MM.1S (cell line): ENCODE data around the gene CXCR5.

Source experiments
- DNase-seq: peaks from one replicate; pipeline ENCODE4 v3.0.0-alpha.2; 2015
- H2AFZ ChIP-seq: fragments of 300-600 bp; sonication (generic); 2 replicates; pipeline ENCODE4 v1.6.0; 2016; ENCODE audit warnings: antibody characterized with exemption, low read length
- H3F3A ChIP-seq: fragments of 300-600 bp; sonication (generic); 2 replicates; pipeline ENCODE4 v1.6.1; 2016; ENCODE audit warnings: mild to moderate bottlenecking, antibody characterized with exemption, low read length, moderate library complexity, mixed read lengths; ENCODE audit not compliant: insufficient read depth
- H3K27ac ChIP-seq: fragments of 300-600 bp; sonication (generic); 2 replicates; pipeline ENCODE4 v1.5.1; 2016; ENCODE audit warnings: mild to moderate bottlenecking, low read length
- H3K27me3 ChIP-seq: fragments of 300-600 bp; sonication (generic); replicated peaks from 2 replicates; pipeline ENCODE4 v1.6.0; 2016; ENCODE audit warnings: low read length; ENCODE audit not compliant: insufficient read depth
- H3K36me3 ChIP-seq: fragments of 300-600 bp; sonication (generic); replicated peaks from 2 replicates; pipeline ENCODE4 v1.6.1; 2016; ENCODE audit warnings: mild to moderate bottlenecking, low read length, mixed read lengths; ENCODE audit not compliant: insufficient read depth
- H3K4me1 ChIP-seq: fragments of 300-600 bp; sonication (generic); 2 replicates; pipeline ENCODE4 v1.6.1; 2016; ENCODE audit warnings: low read length, mixed read lengths
- H3K4me2 ChIP-seq: fragments of 300-600 bp; sonication (generic); 2 replicates; pipeline ENCODE4 v1.6.0; 2016; ENCODE audit warnings: low read depth, low read length
- H3K4me3 ChIP-seq: fragments of 300-600 bp; sonication (generic); 2 replicates; pipeline ENCODE4 v1.5.1; 2016; ENCODE audit warnings: low read length, mixed read lengths
- H3K79me2 ChIP-seq: fragments of 300-600 bp; sonication (generic); 2 replicates; pipeline ENCODE4 v1.6.1; 2016; ENCODE audit warnings: mixed run types, low read length, mixed read lengths
- H3K9ac ChIP-seq: fragments of 300-600 bp; sonication (generic); 2 replicates; pipeline ENCODE4 v1.6.1; 2016; ENCODE audit warnings: low read length, mixed read lengths
- H3K9me2 ChIP-seq: fragments of 300-600 bp; sonication (generic); replicated peaks from 2 replicates; pipeline ENCODE4 v1.6.1; 2016; ENCODE audit warnings: mild to moderate bottlenecking, low read length, mixed read lengths; ENCODE audit not compliant: insufficient read depth
- H3K9me3 ChIP-seq: fragments of 300-600 bp; sonication (generic); replicated peaks from 2 replicates; pipeline ENCODE4 v1.6.1; 2016; ENCODE audit warnings: mild to moderate bottlenecking, low read length, mixed read lengths; ENCODE audit not compliant: insufficient read depth
- H4K20me1 ChIP-seq: fragments of 300-600 bp; sonication (generic); 2 replicates; pipeline ENCODE4 v1.6.1; 2016; ENCODE audit warnings: mild to moderate bottlenecking, low read length, moderate library complexity, mixed read lengths; ENCODE audit not compliant: insufficient read depth
- CTCF ChIP-seq: fragments of 300-600 bp; sonication (generic); IDR thresholded peaks from 2 replicates; pipeline ENCODE4 v1.5.1; 2016; ENCODE audit warnings: antibody characterized with exemption, low read length, mixed read lengths
- EZH2 ChIP-seq: fragments of 300-600 bp; sonication (generic); optimal IDR thresholded peaks from 2 replicates; pipeline ENCODE3; 2017; ENCODE audit warnings: low read depth, mild to moderate bottlenecking, antibody characterized with exemption, low read length, mixed read lengths
- EZH2phosphoT487 ChIP-seq: fragments of 300-600 bp; sonication (generic); IDR thresholded peaks from 2 replicates; pipeline ENCODE4 v1.6.1; 2018; ENCODE audit warnings: antibody characterized with exemption, low read length

CXCR5 gene

GRCh38 chr11:118914178-118914918 is 30.7 kb downstream of the CXCR5 start:
- H3K9ac ChIP-seq = no peak overlapping the region

GRCh38 chr11:118914987-118915386 is 31.3 kb downstream of the CXCR5 start:
- H2AFZ ChIP-seq = no peak overlapping the region
- no peaks in the 10 kb centered on the region for H3F3A ChIP-seq
- TF ChIP-seq CTCF (no peak), EZH2phosphoT487 (no peak), EZH2 (no peak)
- H3K4me1 ChIP-seq = peaks cover 3% of the 10 kb centered on the region; the same call in 1 of the 2 replicates
- H3K27me3 ChIP-seq = no peaks in the 10 kb centered on the region
- no peaks in the 10 kb centered on the region for H3K9me2 ChIP-seq
- H3K36me3 ChIP-seq = no peaks in the 10 kb centered on the region
- no peaks in the 10 kb centered on the region for H3K79me2 ChIP-seq
- H4K20me1 ChIP-seq = no peaks in the 10 kb centered on the region
- no peak for DNase-seq
- H3K4me3 ChIP-seq = no peak overlapping the region
- H3K27ac ChIP-seq = no peak overlapping the region
- H3K4me2 ChIP-seq = no peak overlapping the region
- H3K9me3 ChIP-seq = no peaks in the 10 kb centered on the region
- H3K9ac ChIP-seq = no peak overlapping the region

More at GRCh38 chr11:118914178-118914918, 30.7 kb downstream of the CXCR5 start:
- TF ChIP-seq CTCF (no peak), EZH2phosphoT487 (no peak), EZH2 (no peak)
- Histone ChIP-seq H3K27ac (no peak overlapping the region), H3K79me2 (no peaks in the 10 kb centered on the region), H3K36me3 (no peaks in the 10 kb centered on the region), H3K9me3 (no peaks in the 10 kb centered on the region), H3K9me2 (no peaks in the 10 kb centered on the region), H4K20me1 (no peaks in the 10 kb centered on the region), H3K4me3 (no peak overlapping the region), H2AFZ (no peak overlapping the region), H3K4me2 (no peak overlapping the region), H3K4me1 (peaks cover 3% of the 10 kb centered on the region; the same call in 1 of the 2 replicates), H3K27me3 (no peaks in the 10 kb centered on the region), H3F3A (no peaks in the 10 kb centered on the region)
- no peak for DNase-seq

- Histone ChIP-seq H3K9me2 (no peaks in the 10 kb centered on the region), H3K9me3 (no peaks in the 10 kb centered on the region), H3K9ac (no peak overlapping the region), H3K27me3 (no peaks in the 10 kb centered on the region), H3K4me3 (no peak overlapping the region), H3K27ac (no peak overlapping the region), H3K36me3 (no peaks in the 10 kb centered on the region), H2AFZ (no peak overlapping the region), H3K4me1 (peaks cover 3% of the 10 kb centered on the region; the same call in 1 of the 2 replicates), H3K79me2 (peaks cover under 1% of the 10 kb centered on the region; the same call in 1 of the 2 replicates), H4K20me1 (no peaks in the 10 kb centered on the region), H3F3A (no peaks in the 10 kb centered on the region), H3K4me2 (no peak overlapping the region)
- no peak for TF ChIP-seq EZH2
- TF ChIP-seq EZH2phosphoT487 = no peak
- no peak for TF ChIP-seq CTCF
- DNase-seq = no peak
These were observed 31.7 kb downstream of the CXCR5 start for GRCh38 chr11:118915396-118915795.
